GM12878 (cell line): ENCODE measurements around the gene DISP3. TPM values are rescaled to one million over a fixed set of nuclear protein-coding genes. Genes with fewer than 3 reads are reported as not detected.

ENCODE experiments used
- ATAC-seq: fragments of 200-7000 bp; cut with Tn5 transposase; 3 replicates; pipeline ENCODE4 v1.9.1; 2020; ENCODE audit warnings: mild to moderate bottlenecking, moderate library complexity
- BruUV-seq: library from RNA; stranded (reverse); fragments of 400-500 nt; replicated peaks from 2 replicates; lab custom pipeline; 2021; lab: Mats Ljungman, UMichigan
- CTCF ChIA-PET: fragments of 300-600 bp; sonication (Branson Sonifier 250); formaldehyde crosslinking; extraction: SDS; loops from one replicate; lab custom pipeline; 2021; ENCODE audit warnings: inconsistent platforms; lab: Yijun Ruan, JAX
- POLR2A ChIA-PET: fragments of 350-600 bp; formaldehyde crosslinking; extraction: SDS; loops from one replicate; lab custom pipeline; 2021; ENCODE audit warnings: inconsistent platforms; lab: Charles Lee
- RAD21 ChIA-PET: fragments of 300-600 bp; sonication (Branson Sonifier 250); formaldehyde crosslinking; loops from one replicate; lab custom pipeline; 2023; ENCODE audit warnings: antibody characterized with exemption; ENCODE audit not compliant: unreplicated experiment; lab: Charles Lee
- SMC1A ChIA-PET: fragments of 300-600 bp; sonication (Branson Sonifier 250); formaldehyde crosslinking; loops from one replicate; lab custom pipeline; 2023; ENCODE audit not compliant: unreplicated experiment, uncharacterized antibody; lab: Charles Lee
- DNase-seq: peaks from one replicate; pipeline ENCODE4 v3.0.0-alpha.2; 2011; ENCODE audit warnings: low read depth, low spot score
- FAIRE-seq: peaks from 3 replicates; lab custom pipeline; 2011; peaks lifted over from hg19 to GRCh38; lab: Jason Lieb, UNC
- H2AFZ ChIP-seq: 2 replicates; pipeline ENCODE4 v1.6.0; 2011; ENCODE audit warnings: low read depth, low read length, control low read depth; ENCODE audit not compliant: control insufficient read depth
- H3K27ac ChIP-seq: 2 replicates; pipeline ENCODE4 v1.5.1; 2011; ENCODE audit warnings: control low read depth; ENCODE audit not compliant: control insufficient read depth, insufficient read depth
- H3K27me3 ChIP-seq, 2 experiments: replicated peaks in 1 of 2; 2 replicates each; pipeline versions ENCODE4 v1.6.0 to v1.6.1; 2011; ENCODE audit warnings: low read length in 1 of 2; ENCODE audit not compliant: control insufficient read depth in 2 of 2, insufficient read depth in 2 of 2
- H3K36me3 ChIP-seq, 2 experiments: 2 replicates each; pipeline ENCODE4 v1.5.1; 2011; ENCODE audit warnings: low read length in 1 of 2; ENCODE audit not compliant: control insufficient read depth in 2 of 2, insufficient read depth in 2 of 2
- H3K4me1 ChIP-seq: 2 replicates; pipeline ENCODE4 v1.6.1; 2011; ENCODE audit warnings: mild to moderate bottlenecking, low read length, moderate library complexity, mixed read lengths; ENCODE audit not compliant: control insufficient read depth, insufficient read depth
- H3K4me2 ChIP-seq: 2 replicates; pipeline ENCODE4 v1.6.0; 2011; ENCODE audit warnings: control low read depth; ENCODE audit not compliant: control insufficient read depth, insufficient read depth
- H3K4me3 ChIP-seq: fragments of 200-600 bp; sonication (generic); 2 replicates; pipeline ENCODE4 v1.5.1; 2016
- H3K79me2 ChIP-seq: 2 replicates; pipeline ENCODE4 v1.6.0; 2011; ENCODE audit warnings: low read length; ENCODE audit not compliant: control insufficient read depth, insufficient read depth
- H3K9ac ChIP-seq: 2 replicates; pipeline ENCODE4 v1.8.0; 2011; ENCODE audit warnings: low read length, control low read depth, mixed read lengths; ENCODE audit not compliant: control insufficient read depth, insufficient read depth
- H3K9me3 ChIP-seq: replicated peaks from 3 replicates; pipeline ENCODE4 v1.5.1; 2011; ENCODE audit warnings: mild to moderate bottlenecking, low read length; ENCODE audit not compliant: control insufficient read depth, insufficient read depth
- H4K20me1 ChIP-seq: 2 replicates; pipeline ENCODE4 v1.6.0; 2011; ENCODE audit not compliant: control insufficient read depth, insufficient read depth
- IKZF1 ChIP-seq: fragments of 450-650 bp; conservative IDR thresholded peaks from 2 replicates; pipeline ENCODE4 v1.6.1; 2017; ENCODE audit warnings: antibody characterized with exemption, mild to moderate bottlenecking
- RCOR1 ChIP-seq: conservative IDR thresholded peaks from 2 replicates; pipeline ENCODE4 v1.6.1; 2012; ENCODE audit warnings: low read depth, low read length, improper control_type of control experiment
- STAT3 ChIP-seq: IDR thresholded peaks from 2 replicates; pipeline ENCODE4 v1.6.1; 2011; ENCODE audit warnings: low read depth, low read length, improper control_type of control experiment
- ZZZ3 ChIP-seq: IDR thresholded peaks from 2 replicates; pipeline ENCODE4 v1.6.1; 2011; ENCODE audit warnings: low read depth; ENCODE audit not compliant: control insufficient read depth, insufficient read length
- WGBS: methylation state at CpG from one replicate; pipeline ENCODE4 v1.1.6; 2016; ENCODE audit warnings: low lambda C conversion rate; ENCODE audit not compliant: insufficient replicate concordance, insufficient coverage; ENCODE audit errors: missing lambda C conversion rate; 5-methylcytosine and 5-hydroxymethylcytosine counted together
- in situ Hi-C: fragments of 300-500 bp; cut with MboI; formaldehyde crosslinking; loops from 9 replicates; pipeline ENCODE4 v1.14.3; 2018; ENCODE audit warnings: mixed read lengths
- intact Hi-C: fragments of 100-400 bp; cut with micrococcal nuclease; formaldehyde crosslinking; loops from one replicate; pipeline ENCODE4 v1.14.2; 2022; ENCODE audit not compliant: unreplicated experiment
- polyA plus RNA-seq, 11 experiments: library from polyadenylated mRNA; depleted of rRNA in 4 of 11; unstranded in 6 of 11; stranded (reverse) in 5 of 11; fragments of >200 nt; fragmentation: Nextera tagmentation in 4 of 11; fragmentation: Illumina TruSeq in 1 of 11; extraction: Ambion mirVana in 4 of 11; extraction: Trizol in 1 of 11; gene quantifications; 1 replicate in 1 of 11; 2 replicates in 10 of 11; pipeline versions ENCODE4 v1.2.1 to v1.2.3, GENCODE V29; 2011 to 2016; ENCODE audit warnings: inconsistent platforms in 2 of 11, missing spikeins in 2 of 11, low read depth in 1 of 11
- total RNA-seq, 4 experiments: library from RNA; depleted of rRNA in 3 of 4; stranded (reverse); fragments of >200 nt in 3 of 4; fragmentation: Illumina TruSeq in 1 of 4; extraction: Trizol in 1 of 4; gene quantifications; 2 replicates each; pipeline versions ENCODE4 v1.2.1 to v1.2.3, GENCODE V29; 2013 to 2021
- TF ChIP-seq, protein P1 (sequence below): fragments of 450-650 bp; IDR thresholded peaks from 2 replicates; pipeline ENCODE4 v1.6.1; 2018; ENCODE audit warnings: borderline replicate concordance, mild to moderate bottlenecking; ENCODE audit not compliant: partially characterized antibody
- TF ChIP-seq, protein P2 (sequence below): fragments of 450-650 bp; IDR thresholded peaks from 2 replicates; pipeline ENCODE4 v1.6.1; 2016; ENCODE audit warnings: mild to moderate bottlenecking
- TF ChIP-seq, protein P3 (sequence below): IDR thresholded peaks from 2 replicates; pipeline ENCODE4 v1.6.1; 2011; ENCODE audit warnings: low read depth, mild to moderate bottlenecking, low read length, moderate library complexity, borderline replicate concordance; ENCODE audit errors: extremely low read depth

Gene DISP3
- total and polyA plus RNA-seq, 10 of the 15 experiments (the other 5 are each of a cell fraction or from before 2014, with no cell fraction given) = under 0.01 to 0.18 (median 0.09) TPM; not detected in 2

DNA sequence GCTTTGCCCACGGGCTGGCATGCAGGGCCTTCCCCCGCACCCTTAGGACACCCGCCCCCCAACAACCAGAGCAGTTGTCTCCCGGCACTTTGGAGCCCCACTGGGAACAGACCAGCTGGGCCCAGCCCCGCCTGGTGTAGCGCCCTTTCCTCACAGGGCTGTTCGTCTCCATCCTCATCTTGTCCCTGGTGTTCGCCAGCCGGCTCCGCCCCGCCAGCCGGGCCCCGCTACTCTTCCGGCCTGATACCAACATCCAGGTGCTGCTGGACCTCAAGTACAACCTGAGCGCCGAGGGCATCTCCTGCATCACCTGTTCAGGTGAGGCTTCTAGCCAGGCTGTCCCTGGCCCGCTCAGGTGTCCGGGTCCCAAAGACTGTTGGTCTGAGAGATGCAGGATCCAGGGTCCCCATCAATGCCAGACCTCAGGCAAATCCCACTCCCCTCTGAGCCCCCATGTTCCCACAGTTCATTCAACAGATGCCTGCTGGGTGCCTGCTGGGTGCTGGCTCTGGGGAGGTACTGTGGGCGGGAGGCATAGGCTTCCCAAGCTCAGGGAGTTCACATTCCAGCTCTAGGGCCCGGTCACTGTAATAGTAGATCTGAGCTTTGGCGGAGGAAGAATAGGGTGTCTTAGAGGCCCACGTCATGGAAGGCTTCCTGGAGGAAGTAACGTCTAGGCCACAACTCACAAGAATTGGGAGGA lies 41.7 kb downstream of the DISP3 start:
- no TSS peak for BruUV-seq
- no peak for DNase-seq
- Histone ChIP-seq H3K9me3 (no peaks in the 10 kb centered on the region), H3K4me1 (no peaks in the 10 kb centered on the region), H2AFZ (no peak overlapping the region), H3K27ac (no peak overlapping the region), H3K79me2 (no peaks in the 10 kb centered on the region), H3K27me3 (no peaks in the 10 kb centered on the region), H3K4me3 (no peak overlapping the region), H3K36me3 (no peaks in the 10 kb centered on the region), H4K20me1 (no peaks in the 10 kb centered on the region), H3K4me2 (no peak overlapping the region), H3K9ac (no peak overlapping the region)
- SMC1A ChIA-PET = no interaction called here
- ATAC-seq = no peak
- 39% methylated on average over 18 of the region's 23 CpGs for WGBS
- TF ChIP-seq STAT3 (no peak), IKZF1 (no peak), RCOR1 (no peak), ZZZ3 (no peak)
- TF ChIP-seq, protein P1, sequence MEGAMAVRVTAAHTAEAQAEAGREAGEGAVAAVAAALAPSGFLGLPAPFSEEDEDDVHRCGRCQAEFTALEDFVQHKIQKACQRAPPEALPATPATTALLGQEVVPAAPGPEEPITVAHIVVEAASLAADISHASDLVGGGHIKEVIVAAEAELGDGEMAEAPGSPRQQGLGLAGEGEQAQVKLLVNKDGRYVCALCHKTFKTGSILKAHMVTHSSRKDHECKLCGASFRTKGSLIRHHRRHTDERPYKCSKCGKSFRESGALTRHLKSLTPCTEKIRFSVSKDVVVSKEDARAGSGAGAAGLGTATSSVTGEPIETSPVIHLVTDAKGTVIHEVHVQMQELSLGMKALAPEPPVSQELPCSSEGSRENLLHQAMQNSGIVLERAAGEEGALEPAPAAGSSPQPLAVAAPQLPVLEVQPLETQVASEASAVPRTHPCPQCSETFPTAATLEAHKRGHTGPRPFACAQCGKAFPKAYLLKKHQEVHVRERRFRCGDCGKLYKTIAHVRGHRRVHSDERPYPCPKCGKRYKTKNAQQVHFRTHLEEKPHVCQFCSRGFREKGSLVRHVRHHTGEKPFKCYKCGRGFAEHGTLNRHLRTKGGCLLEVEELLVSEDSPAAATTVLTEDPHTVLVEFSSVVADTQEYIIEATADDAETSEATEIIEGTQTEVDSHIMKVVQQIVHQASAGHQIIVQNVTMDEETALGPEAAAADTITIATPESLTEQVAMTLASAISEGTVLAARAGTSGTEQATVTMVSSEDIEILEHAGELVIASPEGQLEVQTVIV = no peak
- TF ChIP-seq, protein P2, sequence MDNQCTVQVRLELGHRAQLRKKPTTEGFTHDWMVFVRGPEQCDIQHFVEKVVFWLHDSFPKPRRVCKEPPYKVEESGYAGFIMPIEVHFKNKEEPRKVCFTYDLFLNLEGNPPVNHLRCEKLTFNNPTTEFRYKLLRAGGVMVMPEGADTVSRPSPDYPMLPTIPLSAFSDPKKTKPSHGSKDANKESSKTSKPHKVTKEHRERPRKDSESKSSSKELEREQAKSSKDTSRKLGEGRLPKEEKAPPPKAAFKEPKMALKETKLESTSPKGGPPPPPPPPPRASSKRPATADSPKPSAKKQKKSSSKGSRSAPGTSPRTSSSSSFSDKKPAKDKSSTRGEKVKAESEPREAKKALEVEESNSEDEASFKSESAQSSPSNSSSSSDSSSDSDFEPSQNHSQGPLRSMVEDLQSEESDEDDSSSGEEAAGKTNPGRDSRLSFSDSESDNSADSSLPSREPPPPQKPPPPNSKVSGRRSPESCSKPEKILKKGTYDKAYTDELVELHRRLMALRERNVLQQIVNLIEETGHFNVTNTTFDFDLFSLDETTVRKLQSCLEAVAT = no peak
- TF ChIP-seq, protein P3, sequence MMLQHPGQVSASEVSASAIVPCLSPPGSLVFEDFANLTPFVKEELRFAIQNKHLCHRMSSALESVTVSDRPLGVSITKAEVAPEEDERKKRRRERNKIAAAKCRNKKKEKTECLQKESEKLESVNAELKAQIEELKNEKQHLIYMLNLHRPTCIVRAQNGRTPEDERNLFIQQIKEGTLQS = no peak
- CTCF ChIA-PET = no interaction called here
- POLR2A ChIA-PET = no interaction called here
- RAD21 ChIA-PET = no interaction called here
- FAIRE-seq = no peak
- in situ Hi-C loops (no loop called here), intact Hi-C loops (no loop called here)
